Left colon (tissue), 2 donors: Measurements from ENCODE around the gene COL25A1. TPM values are rescaled to one million over a fixed set of nuclear protein-coding genes. Genes with fewer than 3 reads are reported as not detected.
A peak's percentile ranks its signal among the peaks of the same experiment; 100 is the strongest.
"Not testable (repeated sequence)": the region's sequence is repeated elsewhere in the genome, so short reads cannot be mapped to it uniquely, and the experiment has no call there.

Source experiments
- ATAC-seq: fragments of 200-7000 bp; cut with Tn5 transposase; one replicate; pipeline ENCODE4 v1.9.1; 2020; ENCODE audit warnings: mild to moderate bottlenecking, moderate library complexity
- DNase-seq, 2 donors: peaks; one replicate each; pipeline ENCODE4 v3.0.0-alpha.2; 2020
- intact Hi-C, 2 donors: fragments of 100-400 bp; cut with DNase I in 1 of 2; cut with micrococcal nuclease in 1 of 2; formaldehyde crosslinking; loops; one replicate each; pipeline versions ENCODE4 v1.11.2 to v1.14.0; 2022; cut with DNase I, micrococcal nuclease
- total RNA-seq, 2 donors: library from RNA; stranded (reverse); fragmentation: NEBNext Ultra II Directional; extraction: Animal tissue kit (Norgen Biotek cat#: 25700); gene quantifications; one replicate each; pipeline ENCODE4 v1.2.1, GENCODE V29; 2021
- donor health status: DM: no; HTN: no; CAD: no.
- donor health status: DM: yes; HTN: yes; CAD: no.

COL25A1 gene
- total RNA-seq, 2 donors from 2014 or later: 0.42 to 0.43 TPM

DNA sequence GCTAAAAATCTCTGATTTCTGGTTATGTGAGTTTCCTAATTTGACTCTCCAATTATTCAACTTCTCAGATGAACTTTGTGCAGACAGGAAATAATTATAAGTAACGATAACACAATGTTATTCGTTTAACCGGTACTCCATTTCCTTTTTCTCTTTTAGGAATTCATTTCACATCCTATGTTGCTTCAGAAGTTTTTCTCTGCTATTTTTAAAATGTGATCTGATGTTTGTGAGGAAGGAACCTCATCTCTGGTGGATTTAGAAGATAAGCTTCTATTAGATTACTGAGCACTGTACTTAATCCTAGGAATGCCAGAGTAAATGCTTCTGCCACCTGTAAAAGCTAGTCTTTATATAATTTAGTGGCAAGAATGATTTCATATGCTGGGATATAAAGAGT lies 423.7 kb downstream of the COL25A1 start:
- ATAC-seq (no peak), DNase-seq (no peak)
- intact Hi-C loops: no loop called here

DNA sequence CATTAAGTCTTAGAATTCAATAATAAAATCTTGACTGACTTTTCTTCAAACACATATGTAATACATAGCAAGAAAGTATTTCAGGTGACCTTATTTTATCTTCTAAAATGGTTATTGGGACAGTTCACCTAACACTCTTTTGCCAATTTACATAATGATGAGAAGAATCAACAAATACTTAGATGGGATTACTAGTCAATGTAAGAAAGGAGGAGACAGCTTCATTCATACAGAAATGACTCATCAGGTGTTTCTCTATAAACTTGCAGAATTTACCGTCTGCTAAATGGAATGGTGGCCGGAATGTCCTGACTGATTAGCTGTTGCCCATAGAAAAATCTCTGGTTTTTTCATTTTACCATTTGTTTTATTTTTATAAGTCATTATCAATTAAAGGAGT lies 424.6 kb downstream of the COL25A1 start:
- intact Hi-C loops: no loop called here
- ATAC-seq: no peak
- no peak for DNase-seq

DNA sequence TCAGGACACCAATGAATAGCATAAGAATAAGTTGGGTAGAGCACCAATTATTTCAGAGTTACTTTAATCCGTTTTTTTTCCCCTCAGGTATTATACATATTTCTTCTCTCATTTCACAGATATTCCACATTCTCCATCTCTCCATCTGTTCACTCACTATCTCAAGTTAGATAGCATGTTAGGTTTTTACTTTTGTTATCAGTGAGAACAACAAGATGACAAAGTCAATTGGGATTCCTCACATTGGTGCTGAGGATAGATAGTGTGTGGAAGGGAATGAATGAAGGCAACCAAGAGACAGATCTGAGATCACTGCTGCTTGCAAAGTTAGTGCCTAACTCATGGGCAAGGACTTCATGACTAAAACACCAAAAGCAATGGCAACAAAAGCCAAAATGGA lies 427.7 kb downstream of the COL25A1 start:
- DNase-seq (no peak), ATAC-seq (no peak)
- intact Hi-C loops: no loop called here

DNA sequence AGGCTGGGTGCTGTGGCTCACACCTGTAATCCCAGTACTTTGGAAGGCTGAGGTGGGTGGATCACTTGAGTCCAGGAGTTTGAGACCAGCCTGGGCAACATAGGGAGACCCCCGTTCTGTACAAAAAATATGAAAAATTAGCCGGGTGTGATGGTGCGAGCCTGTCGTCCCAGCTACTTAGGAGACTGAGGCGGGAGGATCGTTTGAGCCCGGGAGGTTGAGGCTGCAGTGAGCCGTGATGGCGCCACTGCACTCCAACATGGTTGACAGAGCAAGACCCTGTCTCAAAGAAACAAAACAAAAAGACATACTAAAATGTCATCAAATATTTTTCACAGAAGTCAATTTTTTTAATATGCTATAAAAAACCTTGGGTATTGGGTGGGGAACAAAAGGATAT lies 432.5 kb downstream of the COL25A1 start:
- DNase-seq, intact Hi-C loops, ATAC-seq: not testable (repeated sequence)

DNA sequence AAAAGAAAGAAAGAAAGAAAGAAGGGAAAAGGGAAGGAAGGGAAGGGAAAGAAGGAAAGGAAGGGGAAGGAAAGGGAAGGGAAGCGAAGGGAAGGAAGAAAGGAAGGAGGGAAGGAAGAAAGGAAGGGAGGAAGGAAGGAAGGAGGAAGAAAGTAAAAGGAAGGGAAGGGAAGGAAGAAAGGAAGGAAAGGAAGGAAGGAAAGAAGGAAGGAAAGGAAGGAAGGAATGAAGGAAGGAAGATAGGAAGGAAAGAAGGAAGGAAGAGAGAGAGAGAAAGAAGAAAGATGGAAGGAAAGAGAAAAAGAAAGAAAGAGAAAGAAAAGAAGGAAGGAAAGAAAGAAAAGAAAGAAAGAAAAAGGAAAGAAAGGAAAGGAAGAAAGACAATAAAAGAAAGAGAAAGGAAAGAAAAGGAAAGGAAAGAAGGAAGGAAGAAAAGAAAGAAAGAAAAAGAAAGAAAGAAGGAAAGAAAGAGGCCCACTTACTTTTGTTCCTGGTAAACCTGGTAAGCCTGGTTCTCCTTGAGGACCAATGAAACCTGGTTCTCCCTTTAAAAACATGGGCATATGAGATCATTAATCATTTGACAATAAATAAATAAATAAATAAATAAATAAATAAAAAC lies 433.7 kb downstream of the COL25A1 start:
- intact Hi-C loops: no loop called here
- no peak for ATAC-seq
- no peak for DNase-seq

DNA sequence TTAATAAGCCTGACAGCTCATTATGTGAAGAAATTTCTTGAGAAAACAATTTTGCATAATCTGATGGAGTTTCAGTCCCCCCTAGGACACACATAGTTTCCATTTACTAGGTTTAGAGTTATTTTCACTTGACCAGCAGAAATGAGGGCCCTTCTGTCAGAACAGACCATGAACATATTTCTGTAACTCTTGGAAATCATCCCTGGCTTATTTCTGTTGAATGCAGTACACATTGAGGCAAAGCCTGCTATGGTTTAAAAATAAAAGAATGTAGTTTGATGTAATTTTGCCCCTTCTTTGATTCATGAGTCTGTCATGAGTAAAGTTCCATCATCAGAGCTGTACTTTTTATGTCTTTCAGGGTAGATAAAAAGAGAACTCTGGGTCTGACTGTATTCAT lies 435.0 kb downstream of the COL25A1 start:
- DNase-seq: no peak
- no peak for ATAC-seq
- intact Hi-C loops: no loop called here

DNA sequence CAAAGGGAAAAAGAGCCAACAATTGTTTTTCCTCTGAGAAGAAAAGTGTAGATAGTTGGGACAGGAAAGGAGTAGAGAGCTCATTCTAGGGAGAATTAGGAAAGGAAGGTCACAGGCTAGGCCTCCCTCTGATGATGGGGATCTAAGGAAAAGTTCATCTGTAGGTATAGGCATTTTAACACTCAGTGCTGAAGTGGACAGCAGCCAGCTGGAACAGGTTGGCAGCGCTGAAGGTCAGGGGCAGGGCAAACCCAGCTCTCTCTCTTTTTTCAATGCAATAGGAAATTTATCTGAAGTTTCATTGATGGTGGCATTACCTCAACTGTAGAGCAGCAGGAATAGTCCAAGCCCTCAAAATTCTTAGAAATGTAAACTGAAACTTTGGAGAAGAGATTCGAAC lies 441.1 kb downstream of the COL25A1 start:
- intact Hi-C loops: no loop called here
- DNase-seq (peak in 1 of 2 donors; percentile 5), ATAC-seq (no peak)

DNA sequence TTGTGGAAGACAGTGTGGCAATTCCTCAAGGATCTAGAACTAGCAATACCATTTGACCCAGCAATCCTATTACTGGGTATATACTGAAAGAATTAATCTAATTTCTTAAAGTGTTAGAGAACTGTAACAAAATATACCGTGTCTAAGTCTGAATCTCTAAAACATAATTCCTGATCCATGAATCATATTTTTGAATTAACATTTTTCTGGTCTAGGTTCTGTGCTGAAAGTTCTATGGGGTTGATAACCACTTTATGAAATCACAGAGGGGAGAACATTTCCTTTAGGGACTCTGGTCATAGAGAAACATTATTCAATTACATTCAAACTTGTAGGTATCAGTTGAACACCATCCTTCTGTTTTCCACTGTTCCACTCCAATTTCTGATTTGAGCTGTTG lies 447.7 kb downstream of the COL25A1 start:
- DNase-seq (no peak), ATAC-seq (no peak)
- intact Hi-C loops: no loop called here

DNA sequence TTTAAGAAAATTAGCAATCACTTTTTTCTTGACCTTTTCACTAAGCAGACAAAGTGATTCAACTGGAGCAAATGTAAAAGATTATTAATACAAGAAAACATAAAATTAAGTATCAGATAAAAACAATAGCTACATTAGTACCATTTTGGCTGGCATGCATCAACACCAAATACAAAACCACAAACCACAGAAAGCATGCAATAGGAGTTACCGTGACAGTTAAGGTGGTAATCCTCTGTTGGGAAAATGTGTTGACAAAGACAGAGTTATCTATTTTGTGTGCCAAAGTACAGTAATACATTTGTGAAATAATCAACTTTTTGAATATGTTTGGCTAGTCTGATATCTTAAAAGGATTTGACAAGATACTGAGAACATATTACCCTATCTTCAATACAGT lies 449.8 kb downstream of the COL25A1 start:
- intact Hi-C loops: no loop called here
- ATAC-seq (no peak), DNase-seq (no peak)

DNA sequence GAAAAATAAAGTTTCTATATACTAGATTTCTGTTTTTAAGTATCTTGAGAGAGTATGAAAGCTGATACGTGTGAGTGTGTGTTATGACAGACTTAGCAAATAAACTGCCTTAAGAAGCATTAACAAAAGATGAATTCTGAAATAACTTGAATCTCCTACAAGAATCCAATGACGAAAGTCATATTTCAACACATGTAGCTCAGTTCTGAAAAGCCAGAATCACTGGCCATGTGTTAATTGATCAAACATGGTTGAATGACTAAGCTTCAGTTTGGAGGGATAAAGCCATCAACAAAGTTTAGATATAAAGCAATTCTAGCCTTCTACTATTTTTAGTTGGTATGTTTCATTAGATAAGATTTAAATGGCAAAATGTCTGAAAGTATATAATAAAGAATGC lies 451.1 kb downstream of the COL25A1 start:
- intact Hi-C loops: no loop called here
- DNase-seq: no peak
- ATAC-seq: no peak

DNA sequence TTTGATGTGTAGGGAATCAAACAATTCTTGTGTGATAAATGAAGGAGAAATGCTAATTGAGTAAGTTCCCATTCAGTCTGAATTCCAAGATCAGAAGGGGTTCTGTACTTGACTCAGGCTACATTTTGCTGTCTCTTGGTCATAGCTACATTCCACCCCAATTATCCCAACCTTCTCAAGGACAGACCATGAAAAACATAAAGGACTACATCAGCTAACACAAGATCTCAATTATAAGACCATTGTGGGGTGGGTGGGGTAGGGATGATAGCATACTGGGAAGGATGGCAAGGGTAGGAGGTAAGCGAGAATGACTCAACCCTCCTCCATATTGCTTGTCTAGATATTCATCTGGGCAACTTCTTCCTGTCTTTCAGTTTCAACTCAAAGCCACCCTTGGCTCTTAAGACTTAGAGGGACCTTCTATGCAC lies 452.2 kb downstream of the COL25A1 start:
- intact Hi-C loops: no loop called here
- ATAC-seq (no peak), DNase-seq (no peak)

DNA sequence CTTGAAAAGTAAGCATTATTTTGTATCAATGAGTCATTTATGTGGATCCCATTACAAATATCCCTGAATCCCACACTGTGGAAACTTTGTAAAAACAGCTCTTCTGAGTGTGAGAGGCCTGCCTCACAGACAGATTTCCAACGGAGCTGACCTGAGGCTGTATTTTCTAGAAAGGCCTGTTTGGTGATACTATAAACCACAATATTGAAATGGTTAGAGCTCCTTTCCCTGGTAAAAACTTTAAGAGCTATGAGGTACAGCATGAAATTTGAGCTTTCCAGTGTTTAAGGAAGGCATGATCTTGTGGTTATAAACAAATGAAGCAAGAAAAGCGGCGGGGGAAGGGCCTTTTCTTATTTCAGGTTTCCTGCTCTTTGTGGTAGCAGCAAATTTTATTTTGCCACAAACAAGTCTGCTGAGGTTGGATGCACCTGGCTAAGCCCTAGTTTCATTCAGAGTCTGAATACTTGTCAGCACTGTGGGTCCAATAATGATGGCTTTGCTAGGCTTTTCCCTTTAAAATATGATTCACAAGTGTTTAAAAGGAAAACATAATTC lies 452.8 kb downstream of the COL25A1 start:
- ATAC-seq: no peak
- no peak for DNase-seq
- intact Hi-C loops: no loop called here

DNA sequence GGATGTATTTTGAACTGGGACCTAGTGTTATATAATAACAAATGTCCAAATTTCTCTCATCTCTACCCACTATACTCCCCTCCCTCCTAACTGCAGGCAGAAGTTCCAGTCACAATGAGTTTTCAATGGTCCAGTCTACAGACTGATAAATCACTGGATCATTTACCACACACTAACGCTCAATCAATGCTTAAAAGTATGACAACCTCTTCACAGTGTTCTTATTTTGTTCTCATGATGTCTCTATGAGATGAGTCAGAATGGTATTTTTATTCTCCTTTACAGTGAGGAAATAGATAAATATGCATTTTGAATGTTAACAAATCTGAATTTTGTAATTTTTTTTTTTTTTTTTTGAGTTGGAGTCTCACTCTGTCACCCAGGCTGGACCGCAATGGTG lies 455.9 kb downstream of the COL25A1 start:
- ATAC-seq (no peak), DNase-seq (no peak)
- intact Hi-C loops: no loop called here

DNA sequence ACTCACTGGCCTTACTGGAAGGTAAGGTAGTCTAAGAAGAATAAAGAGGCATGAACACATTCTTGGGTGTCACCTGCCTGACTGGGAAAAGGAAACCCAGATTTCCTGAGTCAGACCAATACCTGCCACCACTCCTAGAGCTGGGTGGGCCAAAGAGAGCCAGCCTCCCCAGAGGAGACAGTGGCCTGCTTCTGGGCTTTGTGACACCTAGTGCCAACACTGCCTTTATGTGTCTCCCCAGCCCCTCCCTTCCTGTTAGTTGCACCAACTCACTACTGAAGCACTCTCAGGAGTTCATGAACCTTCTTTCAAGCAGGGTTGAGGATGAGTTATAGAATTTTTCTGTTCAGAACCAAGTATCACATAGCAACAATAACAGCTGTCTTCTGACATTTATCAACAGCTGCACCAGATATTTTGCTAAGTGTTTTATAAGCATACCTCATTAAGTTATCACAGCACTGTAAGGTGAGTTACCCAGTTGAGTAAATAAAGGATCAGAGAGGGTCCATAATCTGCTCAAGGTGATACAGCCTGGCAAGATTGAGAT lies 462.0 kb downstream of the COL25A1 start:
- ATAC-seq (no peak), DNase-seq (no peak)
- intact Hi-C loops: no loop called here

DNA sequence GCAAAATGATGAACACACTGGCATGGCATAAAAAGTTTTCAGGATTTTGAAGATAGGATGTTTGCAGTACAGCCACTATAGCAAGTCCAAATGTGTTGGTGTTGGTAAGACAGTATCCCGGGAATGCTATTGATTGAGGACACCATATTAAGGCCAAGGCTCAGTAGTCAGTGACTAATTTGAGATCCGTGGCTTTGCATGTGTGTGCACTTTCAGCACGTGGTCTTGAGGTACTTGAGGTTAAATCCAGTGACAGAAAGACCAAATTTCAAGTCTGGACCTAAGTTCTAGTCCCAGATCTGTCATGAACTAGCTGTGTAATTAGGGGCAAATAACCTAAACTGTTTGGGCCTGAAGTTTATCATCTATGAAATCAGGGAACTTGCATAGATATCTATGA lies 463.1 kb downstream of the COL25A1 start:
- intact Hi-C loops: no loop called here
- DNase-seq (no peak), ATAC-seq (no peak)

DNA sequence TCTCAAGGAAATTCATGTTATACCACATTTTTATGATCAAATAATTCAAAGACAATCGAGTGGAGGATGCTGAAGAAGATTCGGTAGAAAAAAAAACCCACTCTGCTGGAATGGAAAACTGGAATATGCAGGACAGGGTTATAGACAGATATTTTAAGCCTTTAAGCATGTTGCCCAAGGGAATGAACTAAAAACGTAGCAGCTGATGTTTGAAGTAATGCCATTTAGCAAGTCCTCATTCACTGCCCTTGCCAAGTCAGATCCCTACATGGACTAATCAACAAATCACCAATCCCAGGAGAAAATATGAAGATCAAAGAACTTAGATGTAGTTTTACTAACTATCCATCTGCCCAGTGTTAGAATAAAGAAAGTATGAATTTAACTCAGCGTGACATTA lies 464.0 kb downstream of the COL25A1 start:
- intact Hi-C loops: no loop called here
- no peak for DNase-seq
- no peak for ATAC-seq

DNA sequence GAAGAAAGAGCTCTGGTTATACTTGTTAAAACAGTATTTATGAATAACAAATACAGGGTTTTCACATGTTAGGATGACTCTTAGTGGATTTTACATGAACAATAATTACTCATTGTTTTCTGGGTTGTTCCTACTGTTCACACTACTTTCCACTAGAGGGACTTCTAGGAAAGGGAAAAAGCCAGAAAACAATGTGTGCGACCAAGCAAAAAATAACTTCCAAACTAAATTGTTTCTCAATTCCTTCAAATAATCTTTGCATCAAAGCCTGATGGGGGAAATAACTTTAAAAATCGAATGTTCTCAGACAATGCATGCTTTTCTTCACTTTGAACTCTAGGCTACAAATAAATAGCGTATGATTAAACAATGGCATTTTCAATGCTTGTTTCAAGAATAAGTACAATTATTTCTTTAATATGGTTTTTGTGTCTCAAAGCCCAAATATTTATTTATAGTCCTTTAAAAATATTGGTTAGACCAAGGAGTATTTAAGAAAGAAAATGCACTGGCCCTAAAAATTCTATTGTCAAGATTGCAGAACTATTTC lies 467.5 kb downstream of the COL25A1 start:
- ATAC-seq: peak; percentile 41
- no peak for DNase-seq
- intact Hi-C loops: no loop called here

DNA sequence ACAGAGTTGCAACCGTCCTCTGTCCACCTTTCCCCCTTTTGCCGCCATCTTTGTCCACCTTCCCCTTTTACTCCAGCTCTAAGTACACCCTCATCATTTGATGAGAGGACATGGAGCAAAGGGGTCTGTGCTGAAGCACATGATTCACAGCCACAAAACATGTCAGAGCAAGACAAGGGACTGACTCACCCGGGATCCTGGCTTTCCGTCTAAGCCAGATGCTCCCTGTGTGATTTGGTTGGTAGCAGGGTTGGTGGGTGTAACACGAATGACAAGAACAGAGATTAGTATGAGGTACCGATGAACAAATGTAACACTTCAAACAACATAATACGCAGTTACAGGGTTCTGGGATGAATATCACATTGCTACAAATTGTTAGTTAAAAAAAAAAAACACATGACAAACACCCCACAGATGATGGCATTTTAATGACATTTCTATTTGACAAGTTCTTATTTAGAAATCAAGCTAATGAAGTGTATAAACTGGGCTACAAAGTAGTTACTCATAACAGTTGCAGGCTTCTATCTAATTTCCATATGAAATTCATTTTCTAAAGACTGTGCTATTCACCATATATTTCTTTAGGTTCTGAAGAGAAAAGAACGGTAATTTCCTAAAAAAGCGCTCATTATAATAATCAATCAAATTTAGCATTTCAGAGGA lies 468.2 kb downstream of the COL25A1 start:
- intact Hi-C loops: no loop called here
- DNase-seq (no peak), ATAC-seq (no peak)

DNA sequence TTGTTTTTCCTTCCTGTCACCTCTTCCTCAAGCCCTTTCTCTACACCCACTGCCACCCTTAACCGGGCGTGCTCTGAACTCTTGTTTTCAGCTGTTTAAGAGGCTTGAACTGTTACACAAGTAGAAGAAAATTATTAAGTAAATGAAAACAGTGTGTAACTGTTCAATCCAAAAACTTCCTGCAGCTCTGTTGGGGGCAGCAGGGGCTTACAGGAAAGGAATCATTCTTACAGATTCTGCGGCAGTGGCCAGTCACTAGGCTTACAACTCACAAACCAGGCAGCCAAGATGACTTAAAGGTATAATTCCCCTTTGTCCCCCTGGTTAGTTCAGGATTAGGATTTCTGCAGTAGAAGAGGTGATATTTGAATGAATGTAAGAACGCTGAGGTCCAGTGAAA lies 469.4 kb downstream of the COL25A1 start:
- DNase-seq (no peak), ATAC-seq (no peak)
- intact Hi-C loops: no loop called here

DNA sequence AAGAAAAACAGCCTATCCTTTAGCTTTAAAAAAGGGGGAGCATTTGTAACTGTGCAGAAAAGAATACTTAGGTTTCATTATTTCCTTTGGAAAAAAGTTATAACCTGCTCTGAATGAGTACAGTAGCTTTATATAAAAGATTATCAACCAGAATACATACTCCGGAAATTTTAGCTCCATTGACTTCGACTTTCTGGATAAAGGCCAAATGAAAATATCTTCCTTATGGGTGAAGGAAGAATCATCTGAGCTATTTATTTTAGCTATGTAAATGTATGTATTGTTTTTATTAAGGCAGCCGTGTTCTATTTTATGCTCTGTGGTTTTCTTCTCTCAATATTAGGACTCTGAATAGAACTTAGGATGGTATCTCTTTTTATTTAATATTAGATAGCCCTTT lies 470.6 kb downstream of the COL25A1 start:
- intact Hi-C loops: no loop called here
- ATAC-seq: no peak
- DNase-seq: no peak
